HEK293 (cell line): Measurements from ENCODE around the gene FOXG1.

ENCODE experiments used
- CTCF ChIA-PET: fragments of 350-600 bp; formaldehyde crosslinking; extraction: SDS; loops from one replicate; lab custom pipeline; 2021; ENCODE audit warnings: antibody characterized with exemption; lab: Yijun Ruan, JAX
- POLR2A ChIA-PET: fragments of 300-600 bp; formaldehyde crosslinking; extraction: SDS; loops from one replicate; lab custom pipeline; 2020; ENCODE audit warnings: antibody characterized with exemption, inconsistent platforms; lab: Yijun Ruan, JAX
- H3K27ac ChIP-seq: fragments of 200-500 bp; sonication (Bioruptor generic); 2 replicates; pipeline ENCODE4 v1.5.1; 2014; ENCODE audit warnings: low read depth, low read length, control low read depth, inconsistent platforms; ENCODE audit errors: extremely low read depth
- H3K36me3 ChIP-seq, 2 experiments: fragments of 200-500 bp in 1 of 2; sonication (Bioruptor generic) in 1 of 2; 1 replicate in 1 of 2; 2 replicates in 1 of 2; pipeline ENCODE4 v1.5.1; 2014 to 2017; ENCODE audit warnings: inconsistent platforms in 2 of 2, low read length in 2 of 2; ENCODE audit not compliant: control insufficient read depth in 2 of 2, insufficient read depth in 1 of 2
- H3K4me1 ChIP-seq: fragments of 200-500 bp; sonication (Bioruptor generic); 2 replicates; pipeline ENCODE4 v1.5.1; 2014; ENCODE audit warnings: mild to moderate bottlenecking, low read length, inconsistent platforms; ENCODE audit not compliant: control insufficient read depth, insufficient read depth
- H3K4me3 ChIP-seq: 2 replicates; pipeline ENCODE4 v1.5.1; 2011; ENCODE audit warnings: low read depth, mild to moderate bottlenecking, control low read depth, low read length, moderate library complexity
- H3K9me3 ChIP-seq: fragments of 200-500 bp; sonication (Bioruptor generic); 2 replicates; pipeline ENCODE4 v1.5.1; 2014; ENCODE audit warnings: low read depth, low read length, inconsistent platforms; ENCODE audit not compliant: control insufficient read depth, insufficient read depth
- HIC1 ChIP-seq: fragments of 450-650 bp; formaldehyde crosslinking; IDR thresholded peaks from 2 replicates; pipeline ENCODE4 v1.5.1; 2016; ENCODE audit warnings: missing biosample characterization, missing genetic modification characterization
- PRDM2 ChIP-seq: fragments of 450-650 bp; formaldehyde crosslinking; IDR thresholded peaks from 2 replicates; pipeline ENCODE4 v1.5.1; 2016; ENCODE audit warnings: missing biosample characterization, missing genetic modification characterization, borderline replicate concordance
- ZNF146 ChIP-seq: fragments of 450-650 bp; formaldehyde crosslinking; IDR thresholded peaks from 2 replicates; pipeline ENCODE4 v1.5.1; 2016; ENCODE audit warnings: missing biosample characterization, missing genetic modification characterization
- ZNF621 ChIP-seq: fragments of 450-650 bp; formaldehyde crosslinking; IDR thresholded peaks from 2 replicates; pipeline ENCODE4 v1.5.1; 2017; ENCODE audit warnings: missing biosample characterization, missing genetic modification characterization
- ZNF677 ChIP-seq: fragments of 450-650 bp; IDR thresholded peaks from 2 replicates; pipeline ENCODE4 v1.5.0; 2018; ENCODE audit warnings: missing biosample characterization, mild to moderate bottlenecking, missing genetic modification characterization, moderate library complexity
- ZNF747 ChIP-seq: fragments of 450-650 bp; formaldehyde crosslinking; IDR thresholded peaks from 2 replicates; pipeline ENCODE4 v1.5.1; 2016; ENCODE audit warnings: missing biosample characterization, missing genetic modification characterization
- ZNF785 ChIP-seq: fragments of 450-650 bp; formaldehyde crosslinking; IDR thresholded peaks from 2 replicates; pipeline ENCODE4 v1.5.1; 2016; ENCODE audit warnings: missing biosample characterization, missing genetic modification characterization
- ZSCAN18 ChIP-seq: fragments of 450-650 bp; formaldehyde crosslinking; IDR thresholded peaks from 2 replicates; pipeline ENCODE4 v1.5.1; 2016; ENCODE audit warnings: missing biosample characterization, missing genetic modification characterization

FOXG1 gene

GRCh38 chr14:28807518-28807917 is 40.9 kb downstream of the FOXG1 start (continued):
- TF ChIP-seq PRDM2: no peak

- H3K36me3 ChIP-seq: no peaks in the 10 kb centered on the region
- CTCF ChIA-PET: no interaction called here
- TF ChIP-seq ZNF785 (tag by site-specific recombination) (no peak), ZNF146 (no peak), ZSCAN18 (tag by site-specific recombination) (no peak), ZNF747 (tag by site-specific recombination) (no peak), HIC1 (tag by site-specific recombination) (no peak), ZNF677 (tag by site-specific recombination) (no peak), ZNF621 (no peak)
- no peak overlapping the region for H3K27ac ChIP-seq
- no peak overlapping the region for H3K4me3 ChIP-seq
- H3K4me1 ChIP-seq: no peaks in the 10 kb centered on the region
- POLR2A ChIA-PET: no interaction called here
- no peaks in the 10 kb centered on the region for H3K9me3 ChIP-seq
Measured at GRCh38 chr14:28813810-28814209, 47.2 kb downstream of the FOXG1 start.
